GM21526 (cell line): ENCODE measurements around the gene MEGF6.

Experiments
- ATAC-seq: cut with Tn5 transposase; IDR thresholded peaks from one replicate; pipeline ENCODE4 v1.9.1; 2021; ENCODE audit warnings: moderate library complexity; ENCODE audit not compliant: unreplicated experiment, low FRiP score

The MEGF6 gene

GRCh38 chr1:3464649-3465025 is 146.7 kb downstream of the MEGF6 start:
- ATAC-seq, result no peak

- no peak for ATAC-seq
These were observed 147.2 kb downstream of the MEGF6 start for GRCh38 chr1:3463891-3464648.

GRCh38 chr1:3463408-3463863 is 147.9 kb downstream of the MEGF6 start:
- no peak for ATAC-seq

- no peak for ATAC-seq
These were observed 148.3 kb downstream of the MEGF6 start for GRCh38 chr1:3463013-3463385.

DNA sequence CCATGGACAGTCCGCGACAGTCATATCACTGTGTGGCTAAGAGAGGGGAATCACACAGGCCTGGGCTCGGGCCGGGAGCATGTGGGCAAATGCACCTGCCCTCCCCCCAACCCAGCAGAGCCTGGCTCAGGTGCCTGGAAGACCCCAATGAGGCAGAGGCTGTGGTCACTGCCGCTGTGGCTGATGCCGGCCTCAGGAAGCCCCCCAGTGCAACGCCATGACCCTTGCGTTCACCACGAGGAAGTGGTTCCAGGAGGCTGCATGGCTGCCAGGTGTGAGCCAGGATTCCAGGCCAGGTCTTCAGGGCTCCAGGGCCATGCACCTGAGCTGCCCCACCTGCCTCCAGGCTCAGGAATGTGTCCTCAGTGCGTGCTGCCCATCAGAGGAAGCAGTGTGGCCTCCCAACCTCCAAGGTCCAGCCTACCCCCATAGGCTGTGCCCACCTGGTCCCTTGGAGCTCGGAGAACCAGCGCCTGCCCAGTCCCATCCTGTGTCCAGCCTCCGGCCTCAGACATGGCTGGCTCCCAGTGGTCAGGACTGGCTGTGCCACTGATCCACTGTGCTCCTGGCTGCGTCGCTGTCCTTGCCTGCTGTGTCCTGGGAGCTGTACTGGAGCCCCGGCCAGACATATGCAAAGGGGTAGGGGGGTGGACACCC is 148.8 kb downstream of the MEGF6 start:
- ATAC-seq, result no peak

GRCh38 chr1:3461934-3462275 is 149.4 kb downstream of the MEGF6 start:
- ATAC-seq, result no peak

GRCh38 chr1:3461238-3461933 is 149.9 kb downstream of the MEGF6 start:
- no peak for ATAC-seq

GRCh38 chr1:3460672-3461131 is 150.6 kb downstream of the MEGF6 start:
- no peak for ATAC-seq

- no peak for ATAC-seq
These were observed 151.2 kb downstream of the MEGF6 start for GRCh38 chr1:3459940-3460671.

DNA sequence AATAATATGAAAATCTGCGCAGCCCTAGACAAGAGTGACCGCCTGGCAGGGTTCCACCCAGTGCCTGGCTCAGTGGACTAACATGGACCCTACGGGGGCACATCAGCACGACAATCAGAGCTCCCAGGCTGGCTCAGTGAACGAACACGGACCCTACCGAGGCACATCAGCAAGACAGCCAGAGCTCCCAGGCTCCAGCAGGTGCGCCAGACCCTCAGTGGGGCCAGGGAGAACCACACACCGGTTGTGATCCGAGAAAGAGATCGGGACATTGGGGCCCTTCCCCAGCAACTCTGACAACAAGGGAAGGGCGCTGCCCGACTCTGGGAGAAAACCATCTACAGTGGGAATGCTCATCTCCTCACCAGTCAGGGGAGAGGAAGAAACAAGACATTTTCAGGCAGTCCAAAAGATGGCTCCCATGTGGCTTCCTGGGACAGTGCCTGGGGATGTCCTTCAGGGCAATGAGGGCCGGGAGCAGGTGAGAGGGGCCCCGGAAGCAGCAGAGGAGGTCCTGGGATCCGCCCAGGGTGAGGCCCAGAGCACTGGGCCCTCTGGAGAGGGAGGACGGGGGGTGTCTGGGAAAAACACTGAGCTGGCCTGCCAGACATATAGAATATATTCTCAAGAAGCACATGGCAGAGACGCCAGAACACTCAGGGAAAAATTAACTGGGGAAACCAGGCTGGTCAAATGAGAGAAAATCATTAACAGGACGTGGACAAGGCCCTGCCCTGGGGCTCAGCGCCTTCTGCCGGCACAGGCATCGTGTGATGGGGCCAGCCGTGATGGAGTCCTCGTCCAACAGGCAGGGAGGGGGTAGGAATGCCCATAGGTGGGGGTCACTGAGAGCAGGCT is 152.0 kb downstream of the MEGF6 start:
- no peak for ATAC-seq

DNA sequence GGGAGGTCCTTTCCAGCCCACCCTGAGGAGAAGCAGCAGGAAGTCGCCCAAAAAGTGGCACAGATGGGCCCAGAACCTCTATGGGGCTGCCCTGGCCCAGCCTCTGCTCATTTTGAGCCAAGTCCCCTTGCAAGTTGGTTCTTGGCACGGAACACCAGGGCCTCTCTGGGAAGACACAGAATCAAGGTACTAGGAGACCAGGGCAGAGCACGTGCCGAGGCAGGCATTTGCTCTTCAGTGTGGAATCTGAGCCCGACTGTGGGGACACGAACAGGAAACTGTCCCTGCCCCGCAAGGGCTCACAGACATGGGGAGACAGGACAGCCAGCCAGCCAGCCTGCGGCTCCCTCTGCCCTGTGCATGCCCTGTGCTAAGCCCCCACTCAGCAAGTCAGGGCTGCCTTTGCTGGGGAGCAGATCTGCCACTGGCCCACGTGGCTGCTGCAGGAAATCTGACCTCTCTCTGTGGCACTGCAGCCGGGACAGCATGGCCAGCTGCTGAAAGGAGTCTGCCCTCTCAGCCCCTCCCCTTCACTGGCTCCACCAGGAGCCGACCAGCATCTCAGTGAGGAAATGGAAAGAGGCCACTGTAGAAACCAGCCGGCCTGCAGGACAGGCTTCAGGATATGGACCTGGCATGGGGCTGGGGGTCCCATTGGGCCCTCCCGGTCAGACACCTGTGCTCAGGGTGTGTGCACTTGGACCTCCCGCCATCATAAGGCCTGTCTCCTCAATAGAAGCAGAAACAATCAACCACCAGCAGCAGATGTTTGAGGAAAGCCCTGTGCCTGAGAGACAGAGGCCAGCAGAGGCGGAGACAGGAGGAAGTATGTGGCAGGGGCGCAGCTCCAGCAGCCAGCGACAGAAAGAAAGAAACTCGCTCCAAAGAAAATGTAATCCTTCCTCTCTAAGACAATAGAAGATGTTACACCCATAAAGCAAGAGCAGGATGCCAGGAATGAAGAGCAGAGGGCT is 153.1 kb downstream of the MEGF6 start:
- no peak for ATAC-seq

DNA sequence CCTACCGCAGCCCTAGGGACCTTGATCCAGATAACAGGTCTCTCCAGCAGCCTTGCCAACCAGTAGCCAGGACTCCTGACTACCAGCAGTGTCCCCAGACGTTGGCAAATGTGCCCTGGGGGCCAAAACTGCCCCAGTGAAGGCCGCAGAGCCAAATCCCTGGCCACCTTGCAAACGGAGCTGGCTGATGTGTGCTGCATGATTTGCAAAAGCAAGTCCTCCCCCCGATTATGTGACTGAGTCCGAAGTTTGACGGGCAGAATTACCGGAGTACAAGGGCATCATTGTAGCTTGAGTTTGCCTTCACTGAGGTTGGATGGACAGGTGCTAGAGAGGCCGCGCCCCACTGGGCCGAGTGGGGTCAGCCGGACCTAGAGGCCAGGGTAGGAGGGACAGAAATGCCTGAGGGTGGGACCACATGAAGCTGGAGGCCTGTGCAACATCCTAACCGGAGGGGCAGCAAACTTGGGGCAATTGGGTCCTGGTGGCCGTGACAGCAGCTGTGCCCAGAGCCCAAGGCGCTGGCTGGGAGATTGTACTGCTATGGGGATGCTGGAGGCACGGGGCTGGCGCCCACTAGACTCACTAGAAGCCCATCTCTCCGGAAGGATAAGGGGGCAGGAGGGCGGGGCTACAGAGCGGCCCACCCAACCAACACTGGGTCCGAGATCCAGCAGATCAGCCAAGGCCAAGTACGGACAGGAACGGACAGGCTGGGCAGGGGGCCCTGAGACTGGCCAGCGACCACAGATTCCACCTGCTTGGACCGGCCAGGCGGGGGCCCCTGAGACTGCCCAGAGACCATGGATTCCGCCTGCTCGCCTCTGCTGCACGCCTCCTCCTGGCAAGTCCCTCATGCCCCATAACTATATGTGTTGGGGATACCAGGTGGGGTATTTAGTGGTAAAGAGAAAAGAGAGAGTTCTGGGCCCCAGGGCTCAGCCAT is 154.1 kb downstream of the MEGF6 start:
- no peak for ATAC-seq

GRCh38 chr1:3456449-3456963 is 154.8 kb downstream of the MEGF6 start:
- ATAC-seq, result no peak

DNA sequence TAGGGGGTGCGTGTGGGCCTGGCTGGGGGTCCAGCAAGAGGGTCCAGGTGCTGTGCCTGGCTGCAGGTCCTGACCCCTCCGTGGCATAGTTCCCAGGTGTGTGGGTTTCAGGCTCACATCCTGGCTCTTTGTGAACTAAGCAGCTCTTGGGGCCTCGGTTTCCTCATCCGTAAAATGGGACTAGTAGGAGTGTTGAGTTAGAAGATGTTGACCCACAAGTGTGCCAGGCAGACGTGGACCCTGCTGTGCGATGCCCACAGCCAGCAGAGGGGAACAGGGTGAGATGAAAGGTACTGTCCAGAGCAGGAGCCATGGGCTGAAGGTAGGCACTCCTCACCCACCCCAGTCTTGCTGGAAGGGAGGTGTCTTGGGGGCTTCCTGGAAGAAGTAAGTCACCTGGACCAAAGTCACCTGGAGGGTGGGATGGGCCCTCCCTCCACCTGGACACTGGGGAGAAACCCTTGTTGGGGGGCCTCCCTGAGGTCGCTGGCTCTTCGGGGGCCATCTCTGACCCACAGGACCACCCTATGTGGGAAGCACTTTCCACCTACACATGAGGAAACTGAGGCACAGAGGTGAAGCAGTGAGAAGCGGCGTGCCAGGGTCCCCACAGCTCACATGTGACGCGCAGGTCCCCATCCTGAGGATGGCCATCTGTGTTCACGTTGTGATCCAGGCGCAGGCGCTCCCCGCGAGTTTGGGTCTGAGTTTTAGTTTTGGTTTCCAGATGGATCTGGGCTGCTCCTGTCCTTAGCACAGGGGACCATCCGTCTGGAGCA is 155.4 kb downstream of the MEGF6 start:
- ATAC-seq, result no peak

- ATAC-seq, result no peak
These were observed 156.3 kb downstream of the MEGF6 start for GRCh38 chr1:3454811-3455618.
